ENCODE data around the gene RNF130. TPM values are rescaled to one million over a fixed set of nuclear protein-coding genes. Genes with fewer than 3 reads are reported as not detected.
A peak's percentile ranks its signal among the peaks of the same experiment; 100 is the strongest.

The RNF130 gene
- total RNA-seq, 1 donor from 2014 or later: 43.4 TPM

DNA sequence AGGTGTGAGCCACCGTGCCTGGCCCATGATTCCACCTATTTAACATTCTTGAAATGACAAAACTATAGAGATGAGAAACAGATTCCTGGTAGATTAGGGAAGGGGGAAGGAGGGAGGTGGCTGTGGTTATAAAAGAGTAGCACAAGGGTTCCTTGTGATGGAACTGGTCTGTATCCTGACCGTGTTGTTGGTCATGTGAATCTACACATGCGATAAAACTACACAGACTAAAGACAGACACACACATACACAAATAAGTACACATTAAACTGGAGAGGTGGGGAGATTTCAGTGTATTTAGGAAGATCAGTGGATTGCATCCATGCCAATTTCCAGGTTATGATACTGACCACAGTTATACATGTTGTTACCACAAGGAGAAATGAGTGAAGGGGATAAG is 60.9 kb downstream of the RNF130 start:
- Mint-ChIP-seq H3K4me3 (ENCODE audit: unreplicated experiment) (no peak overlapping the region), H3K27me3 (ENCODE audit: low read depth) (no peaks in the 10 kb centered on the region), H3K27ac (ENCODE audit: unreplicated experiment) (no peak overlapping the region), H3K4me1 (ENCODE audit: low read depth) (peaks cover 16% of the 10 kb centered on the region), H3K36me3 (ENCODE audit: low read depth) (peaks cover 16% of the 10 kb centered on the region), H3K9me3 (ENCODE audit: low read depth) (no peaks in the 10 kb centered on the region)
- DNase-seq (ENCODE audit: low spot score): no peak
- TF ChIP-seq, protein P1, sequence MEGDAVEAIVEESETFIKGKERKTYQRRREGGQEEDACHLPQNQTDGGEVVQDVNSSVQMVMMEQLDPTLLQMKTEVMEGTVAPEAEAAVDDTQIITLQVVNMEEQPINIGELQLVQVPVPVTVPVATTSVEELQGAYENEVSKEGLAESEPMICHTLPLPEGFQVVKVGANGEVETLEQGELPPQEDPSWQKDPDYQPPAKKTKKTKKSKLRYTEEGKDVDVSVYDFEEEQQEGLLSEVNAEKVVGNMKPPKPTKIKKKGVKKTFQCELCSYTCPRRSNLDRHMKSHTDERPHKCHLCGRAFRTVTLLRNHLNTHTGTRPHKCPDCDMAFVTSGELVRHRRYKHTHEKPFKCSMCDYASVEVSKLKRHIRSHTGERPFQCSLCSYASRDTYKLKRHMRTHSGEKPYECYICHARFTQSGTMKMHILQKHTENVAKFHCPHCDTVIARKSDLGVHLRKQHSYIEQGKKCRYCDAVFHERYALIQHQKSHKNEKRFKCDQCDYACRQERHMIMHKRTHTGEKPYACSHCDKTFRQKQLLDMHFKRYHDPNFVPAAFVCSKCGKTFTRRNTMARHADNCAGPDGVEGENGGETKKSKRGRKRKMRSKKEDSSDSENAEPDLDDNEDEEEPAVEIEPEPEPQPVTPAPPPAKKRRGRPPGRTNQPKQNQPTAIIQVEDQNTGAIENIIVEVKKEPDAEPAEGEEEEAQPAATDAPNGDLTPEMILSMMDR (IDR thresholded peaks at IDR 0.05): no peak

DNA sequence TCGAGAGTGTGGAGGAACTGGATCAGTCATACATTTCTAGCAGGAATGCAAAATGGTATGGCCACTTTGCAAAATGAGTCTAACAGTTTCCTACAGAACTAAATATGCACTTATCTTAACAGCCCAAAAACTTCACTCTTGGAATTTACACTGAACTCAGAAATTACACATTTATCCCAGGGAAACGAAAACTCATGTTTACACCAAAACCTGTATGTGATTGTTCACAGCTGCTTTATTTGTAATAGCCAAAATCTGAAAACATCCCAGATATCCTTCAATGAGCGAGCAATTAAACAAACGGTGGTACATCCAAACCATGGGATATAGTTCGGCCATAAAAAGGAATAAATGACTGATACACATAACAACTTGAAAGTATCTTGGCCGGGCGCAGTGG is 62.0 kb downstream of the RNF130 start:
- peaks cover 16% of the 10 kb centered on the region for H3K4me1 Mint-ChIP-seq (ENCODE audit: low read depth)
- no peaks in the 10 kb centered on the region for H3K9me3 Mint-ChIP-seq (ENCODE audit: low read depth)
- no peaks in the 10 kb centered on the region for H3K27me3 Mint-ChIP-seq (ENCODE audit: low read depth)
- H3K27ac Mint-ChIP-seq (ENCODE audit: unreplicated experiment): no peak overlapping the region
- DNase-seq (ENCODE audit: low spot score): no peak
- H3K36me3 Mint-ChIP-seq (ENCODE audit: low read depth): peaks cover 14% of the 10 kb centered on the region
- TF ChIP-seq, protein P1 (IDR thresholded peaks at IDR 0.05): no peak
- no peak overlapping the region for H3K4me3 Mint-ChIP-seq (ENCODE audit: unreplicated experiment)

GRCh38 chr5:180008433-180008832 is 63.1 kb downstream of the RNF130 start:
- Mint-ChIP-seq H3K27ac (ENCODE audit: unreplicated experiment) (peak overlapping the region; percentile 38), H3K36me3 (ENCODE audit: low read depth) (peaks cover 14% of the 10 kb centered on the region)
- DNase-seq (ENCODE audit: low spot score): no peak

DNA sequence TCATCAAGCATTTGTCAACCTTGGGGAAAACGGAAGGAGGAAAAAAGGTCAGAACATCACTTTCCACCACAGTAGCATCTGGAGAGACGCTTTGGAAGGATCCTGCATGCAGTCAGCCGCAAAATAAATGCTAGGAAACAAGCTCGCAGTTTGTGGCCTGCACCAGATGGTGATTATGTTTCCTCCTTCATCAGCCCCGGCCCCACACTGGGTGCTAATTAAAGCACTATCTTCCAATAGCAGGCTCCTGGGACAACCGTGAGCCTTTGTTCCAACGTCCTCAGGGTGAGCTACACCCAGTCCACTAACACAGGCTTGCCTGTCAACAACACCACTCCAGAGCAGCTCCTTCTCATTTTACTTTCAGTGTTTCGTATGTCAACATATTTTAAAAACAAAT is 64.0 kb downstream of the RNF130 start:
- TF ChIP-seq, protein P1 (IDR thresholded peaks at IDR 0.05): no peak
- no peak for DNase-seq (ENCODE audit: low spot score)
- H3K4me1 Mint-ChIP-seq (ENCODE audit: low read depth): peaks cover 20% of the 10 kb centered on the region
- H3K27me3 Mint-ChIP-seq (ENCODE audit: low read depth): no peaks in the 10 kb centered on the region
- H3K9me3 Mint-ChIP-seq (ENCODE audit: low read depth): no peaks in the 10 kb centered on the region
- no peak overlapping the region for H3K4me3 Mint-ChIP-seq (ENCODE audit: unreplicated experiment)
- H3K27ac Mint-ChIP-seq (ENCODE audit: unreplicated experiment): no peak overlapping the region
- peaks cover 14% of the 10 kb centered on the region for H3K36me3 Mint-ChIP-seq (ENCODE audit: low read depth)

More at GRCh38 chr5:180008433-180008832, 63.1 kb downstream of the RNF130 start:
- Mint-ChIP-seq H3K4me1 (ENCODE audit: low read depth) (peaks cover 20% of the 10 kb centered on the region), H3K4me3 (ENCODE audit: unreplicated experiment) (no peak overlapping the region), H3K27me3 (ENCODE audit: low read depth) (no peaks in the 10 kb centered on the region), H3K9me3 (ENCODE audit: low read depth) (no peaks in the 10 kb centered on the region)
- TF ChIP-seq, protein P1 (IDR thresholded peaks at IDR 0.05): no peak

DNA sequence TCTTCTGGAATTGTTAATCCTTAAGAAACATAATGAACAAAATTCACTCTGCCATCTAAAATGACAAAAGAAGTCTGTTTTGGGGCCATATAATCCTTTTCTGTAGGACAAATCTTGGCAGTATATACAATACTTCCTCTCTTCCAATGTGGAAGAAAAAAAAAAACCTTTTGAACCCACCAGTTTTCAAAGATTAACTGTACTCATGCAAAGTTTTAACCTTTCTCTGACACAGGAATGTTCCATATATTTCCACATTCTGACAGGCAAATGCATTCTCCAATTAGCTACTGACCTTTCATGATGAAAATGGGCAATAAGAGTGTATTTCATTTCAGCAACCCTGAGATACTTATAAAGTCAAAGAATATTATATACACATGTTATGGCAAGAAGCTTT is 65.4 kb downstream of the RNF130 start:
- DNase-seq (ENCODE audit: low spot score): no peak
- Mint-ChIP-seq H3K27me3 (ENCODE audit: low read depth) (no peaks in the 10 kb centered on the region), H3K36me3 (ENCODE audit: low read depth) (peaks cover 15% of the 10 kb centered on the region), H3K27ac (ENCODE audit: unreplicated experiment) (no peak overlapping the region), H3K4me3 (ENCODE audit: unreplicated experiment) (no peak overlapping the region), H3K4me1 (ENCODE audit: low read depth) (peaks cover 20% of the 10 kb centered on the region), H3K9me3 (ENCODE audit: low read depth) (no peaks in the 10 kb centered on the region)
- TF ChIP-seq, protein P1 (IDR thresholded peaks at IDR 0.05): no peak

Measured in chondrocyte (in vitro differentiated cells).